Endothelial cell of umbilical vein (primary cell): ENCODE data around the gene APMAP.

ENCODE experiments used
- CTCF ChIP-seq, 2 donors: IDR thresholded peaks; 1 replicate in 1 of 2; 2 replicates in 1 of 2; pipeline ENCODE4 v1.5.1; 2011; ENCODE audit warnings: low read length in 2 of 2, mild to moderate bottlenecking in 2 of 2, moderate library complexity in 2 of 2, control low read depth in 1 of 2, inconsistent platforms in 1 of 2, low read depth in 1 of 2; ENCODE audit not compliant: insufficient read depth in 1 of 2; ENCODE audit errors: extremely low read depth in 1 of 2
- MAX ChIP-seq: IDR thresholded peaks from 2 replicates; pipeline ENCODE4 v1.6.1; 2011; ENCODE audit not compliant: insufficient read depth, insufficient read length
- POLR2A ChIP-seq: IDR thresholded peaks from 2 replicates; pipeline ENCODE4 v1.6.1; 2012; ENCODE audit warnings: low read depth, mild to moderate bottlenecking, control low read depth, low read length

DNA sequence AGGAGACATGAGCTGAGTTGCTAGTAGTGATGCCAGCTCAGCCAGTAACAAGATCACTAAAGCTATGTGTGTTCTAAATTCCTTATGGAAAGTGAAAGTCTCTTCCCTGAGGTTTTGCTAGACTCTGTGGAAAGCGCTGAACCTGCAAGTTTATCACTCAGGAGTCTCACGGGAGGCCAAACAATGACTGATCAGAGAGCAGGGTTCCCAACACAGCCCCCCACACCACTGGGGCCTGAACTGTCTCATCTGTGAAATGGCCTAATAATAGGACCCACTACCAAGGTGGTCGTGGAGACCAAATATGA lies 45.5 kb upstream of the APMAP start:
- TF ChIP-seq CTCF (IDR thresholded peaks at IDR 0.05; ENCODE audit: extremely low read depth in 1 of 2, insufficient read depth in 1 of 2, low read depth in 1 of 2, low read length in 2 of 2) (no peak), MAX (no peak), POLR2A (no peak)
